CD4-positive, alpha-beta T cell treated with Interleukin-2 at 100 ng/mL for 4 hours (primary cell): Measurements from ENCODE around the gene ALAS1.

ENCODE experiments used
- DNase-seq: peaks from one replicate; pipeline ENCODE4 v3.0.0-alpha.2; 2020; ENCODE audit warnings: low spot score

ALAS1 gene

DNA sequence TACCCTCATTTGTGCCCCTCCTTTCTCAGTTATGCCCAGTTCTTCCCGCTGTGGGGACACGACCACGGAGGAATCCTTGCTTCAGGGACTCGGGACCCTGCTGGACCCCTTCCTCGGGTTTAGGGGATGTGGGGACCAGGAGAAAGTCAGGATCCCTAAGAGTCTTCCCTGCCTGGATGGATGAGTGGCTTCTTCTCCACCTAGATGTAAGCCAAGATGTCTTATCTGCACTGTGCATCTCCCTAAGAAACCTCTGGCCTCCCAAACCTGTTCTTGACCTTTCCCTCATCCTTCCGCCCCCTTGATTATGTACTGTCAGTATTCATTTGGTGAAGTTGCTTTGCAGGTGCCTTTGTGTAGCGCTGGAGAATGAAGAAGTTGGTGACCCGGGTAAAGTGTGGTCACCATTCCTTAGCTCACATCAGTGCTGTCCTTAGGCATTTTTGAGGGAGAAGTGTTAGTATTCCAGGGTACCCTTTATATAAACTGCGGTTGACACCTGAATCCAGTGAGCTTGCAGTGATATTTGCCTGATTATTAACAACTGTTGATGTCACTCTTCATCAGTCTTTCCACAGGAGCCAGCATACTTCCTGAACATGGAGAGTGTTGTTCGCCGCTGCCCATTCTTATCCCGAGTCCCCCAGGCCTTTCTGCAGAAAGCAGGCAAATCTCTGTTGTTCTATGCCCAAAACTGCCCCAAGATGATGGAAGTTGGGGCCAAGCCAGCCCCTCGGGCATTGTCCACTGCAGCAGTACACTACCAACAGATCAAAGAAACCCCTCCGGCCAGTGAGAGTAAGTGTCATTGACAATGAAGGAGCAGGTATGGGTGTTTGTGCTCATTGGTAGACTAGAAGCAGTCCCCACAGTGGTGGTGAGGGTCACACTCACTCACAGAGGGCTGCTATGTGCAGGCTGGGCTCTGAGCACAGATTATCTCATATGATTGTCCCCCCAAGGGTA lies 966 bp downstream of the ALAS1 start:
- no peak for DNase-seq

- no peak for DNase-seq
These were observed 3.2 kb downstream of the ALAS1 start for GRCh38 chr3:52200981-52201679.

GRCh38 chr3:52202384-52203077 lies 4.6 kb downstream of the ALAS1 start:
- no peak for DNase-seq

- no peak for DNase-seq
These were observed 5.7 kb downstream of the ALAS1 start for GRCh38 chr3:52203701-52204100.

DNA sequence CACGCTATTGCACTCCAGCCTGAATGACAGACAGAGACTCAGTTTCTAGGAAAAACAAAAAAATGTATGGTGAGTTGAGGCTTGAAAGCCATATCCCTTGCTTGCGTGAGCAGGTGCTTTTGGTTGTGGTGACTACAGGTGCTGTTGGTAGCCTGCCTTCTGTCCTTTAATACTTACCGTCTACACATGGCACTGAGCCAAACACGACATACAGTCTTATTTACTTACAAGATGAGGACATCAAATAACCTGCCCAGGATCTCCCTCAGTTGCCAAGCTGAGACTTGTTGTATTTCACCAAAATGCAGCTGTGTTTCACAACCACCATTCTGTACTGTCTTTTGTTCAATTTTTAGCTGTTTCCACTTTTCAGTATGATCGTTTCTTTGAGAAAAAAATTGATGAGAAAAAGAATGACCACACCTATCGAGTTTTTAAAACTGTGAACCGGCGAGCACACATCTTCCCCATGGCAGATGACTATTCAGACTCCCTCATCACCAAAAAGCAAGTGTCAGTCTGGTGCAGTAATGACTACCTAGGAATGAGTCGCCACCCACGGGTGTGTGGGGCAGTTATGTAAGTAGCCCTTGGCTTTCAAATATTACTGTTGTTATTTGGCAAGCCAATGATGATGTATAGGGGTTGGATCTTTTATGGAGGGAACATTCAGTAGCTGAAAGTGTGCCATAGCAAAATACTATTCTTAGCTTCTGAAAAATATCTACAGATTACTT lies 6.5 kb downstream of the ALAS1 start:
- DNase-seq, result no peak

DNA sequence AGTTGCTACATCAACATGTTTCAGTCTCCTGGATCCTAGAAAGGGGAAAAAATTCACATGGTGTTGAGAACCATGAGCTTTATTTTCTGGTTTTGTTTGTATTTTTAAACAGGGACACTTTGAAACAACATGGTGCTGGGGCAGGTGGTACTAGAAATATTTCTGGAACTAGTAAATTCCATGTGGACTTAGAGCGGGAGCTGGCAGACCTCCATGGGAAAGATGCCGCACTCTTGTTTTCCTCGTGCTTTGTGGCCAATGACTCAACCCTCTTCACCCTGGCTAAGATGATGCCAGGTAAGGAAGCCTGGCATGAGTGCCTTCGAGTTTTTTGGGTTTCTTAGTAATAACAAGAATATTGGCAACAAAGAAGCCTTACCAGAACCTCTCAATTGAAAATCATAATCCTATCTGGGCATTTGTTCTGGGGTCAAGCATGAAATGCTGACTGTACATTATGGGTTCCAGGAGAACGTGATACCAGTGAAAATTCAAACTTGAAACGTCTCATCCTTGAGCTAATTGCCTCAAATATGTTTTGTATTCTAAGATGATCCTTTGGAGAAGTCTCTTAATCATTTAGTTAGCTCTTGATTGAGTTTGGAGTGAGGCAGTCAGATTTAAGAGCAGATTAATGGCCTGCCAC lies 7.9 kb downstream of the ALAS1 start:
- DNase-seq, result no peak

DNA sequence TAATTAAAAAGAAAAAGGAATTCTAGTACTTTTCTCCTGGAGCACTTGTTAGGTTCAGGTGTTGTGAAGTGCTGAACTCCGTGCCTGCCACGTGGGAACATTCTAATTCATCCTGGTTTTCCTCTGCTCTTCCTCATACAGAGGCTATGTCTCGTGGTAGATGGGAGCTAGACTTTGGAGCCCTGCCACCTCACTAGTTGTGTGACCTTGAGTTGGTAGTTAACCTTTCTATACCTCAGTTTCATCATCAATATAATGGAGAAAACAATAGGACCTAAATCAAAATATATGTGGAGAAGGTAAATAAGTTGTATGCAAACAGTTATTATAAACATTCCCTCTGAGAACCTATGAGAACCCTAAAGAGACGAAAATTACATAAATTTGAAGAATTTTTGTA lies 10.6 kb downstream of the ALAS1 start:
- DNase-seq, result no peak

DNA sequence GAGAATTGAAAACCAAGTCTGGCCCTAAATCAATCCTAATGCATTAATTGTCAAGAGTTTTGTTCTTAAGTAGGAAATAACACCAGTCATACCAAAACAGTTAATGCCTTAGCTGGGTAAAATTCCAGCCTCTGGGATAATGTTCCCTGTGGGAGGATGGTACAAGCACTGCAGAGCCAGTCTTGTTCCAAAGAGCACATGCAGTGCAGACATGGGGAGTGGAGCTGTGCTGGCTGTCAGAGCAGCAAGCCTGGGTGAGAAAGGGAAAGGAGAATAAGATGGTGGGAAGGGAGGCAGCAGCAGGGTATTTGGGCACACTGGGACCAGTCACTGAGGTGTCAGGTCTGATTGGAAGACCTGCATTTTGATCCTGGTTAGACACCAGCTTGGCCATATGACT lies 12.1 kb downstream of the ALAS1 start:
- no peak for DNase-seq

GRCh38 chr3:52210550-52211046 lies 12.6 kb downstream of the ALAS1 start:
- no peak for DNase-seq

GRCh38 chr3:52211268-52211891 lies 13.4 kb downstream of the ALAS1 start:
- DNase-seq, result no peak

DNA sequence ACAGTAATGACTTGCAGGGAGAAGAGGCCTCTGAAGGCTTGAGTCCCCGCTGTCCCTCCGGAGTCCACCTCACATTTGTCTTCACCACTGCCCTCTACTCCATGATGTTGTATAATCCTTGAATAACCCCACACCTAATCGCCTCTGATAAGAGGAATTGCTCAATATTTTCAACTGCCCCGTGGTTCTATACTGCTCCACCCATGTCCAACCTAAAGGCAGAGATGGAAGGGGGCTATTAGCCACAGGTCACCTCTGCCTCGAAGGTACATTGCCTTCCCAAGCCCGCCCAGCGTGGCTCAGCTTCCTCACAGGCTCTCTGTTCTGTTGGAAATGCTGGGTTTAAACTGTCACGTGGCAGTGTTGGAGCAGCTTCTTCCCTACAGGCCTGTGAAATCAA lies 15.0 kb downstream of the ALAS1 start:
- no peak for DNase-seq

- DNase-seq, result no peak
These were observed 15.9 kb downstream of the ALAS1 start for GRCh38 chr3:52213901-52214300.

GRCh38 chr3:52215351-52215750 lies 17.4 kb downstream of the ALAS1 start:
- DNase-seq, result no peak

DNA sequence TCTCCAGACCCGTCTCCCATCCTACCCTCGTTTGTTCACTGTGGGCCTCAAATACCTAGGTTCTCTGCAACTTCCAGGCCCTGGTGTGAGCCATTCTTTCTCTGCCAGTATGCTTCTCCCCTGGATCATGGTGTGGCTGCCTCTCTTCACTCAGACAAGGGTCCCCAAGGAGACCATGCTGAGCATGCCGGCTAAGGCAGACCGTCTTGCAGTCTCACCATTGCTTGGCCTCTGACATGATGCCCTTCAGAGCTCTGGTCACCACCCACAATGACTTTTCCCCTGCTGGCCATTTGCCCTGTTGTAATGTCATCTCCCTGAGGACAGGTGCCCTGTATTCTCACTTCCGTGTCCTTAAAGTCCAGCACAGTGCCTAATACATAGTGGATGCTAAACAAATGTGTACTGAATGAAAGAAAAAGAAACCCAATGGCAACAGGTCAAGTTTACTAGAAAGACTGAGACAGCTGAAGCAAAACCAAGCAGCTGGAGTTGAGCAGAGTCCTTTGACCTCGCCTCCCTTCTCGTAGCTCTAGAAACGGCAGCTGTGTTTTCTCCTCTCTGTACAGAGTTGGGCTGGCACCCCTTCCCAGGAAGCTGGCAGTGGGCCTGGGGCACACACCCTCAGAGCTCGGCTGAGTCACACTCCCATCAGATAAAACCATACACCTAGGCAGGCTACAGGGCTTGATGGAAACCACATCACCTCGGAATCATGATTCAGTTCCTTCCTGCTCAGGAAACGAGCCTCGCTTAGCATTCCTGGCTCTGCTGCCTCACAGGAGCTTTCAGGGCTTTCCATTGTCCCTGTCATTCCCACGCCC lies 18.8 kb downstream of the ALAS1 start:
- peak; percentile 85 for DNase-seq

DNA sequence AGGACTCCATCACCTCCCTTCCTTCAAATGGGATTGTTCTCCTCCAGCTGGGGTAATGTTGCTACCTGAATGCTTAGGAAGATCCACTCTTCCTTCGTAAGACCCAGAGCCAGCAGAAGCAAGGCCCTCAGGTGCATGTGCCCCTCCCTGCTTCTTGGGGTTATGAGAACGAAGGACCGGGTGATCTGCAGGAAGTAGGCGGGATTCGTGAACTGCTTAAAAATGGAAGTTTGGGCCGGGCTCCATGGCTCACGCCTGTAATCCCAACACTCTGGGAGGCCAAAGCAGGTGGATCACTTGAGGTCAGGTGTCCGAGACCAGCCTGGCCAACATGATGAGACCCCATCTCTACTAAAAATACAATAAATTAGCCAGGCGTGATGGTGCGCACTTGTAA lies 19.4 kb downstream of the ALAS1 start:
- no peak for DNase-seq

- DNase-seq, result no peak
These were observed 20.1 kb downstream of the ALAS1 start for GRCh38 chr3:52218026-52218425.

- no peak for DNase-seq
These were observed 20.5 kb downstream of the ALAS1 start for GRCh38 chr3:52218454-52218853.

DNA sequence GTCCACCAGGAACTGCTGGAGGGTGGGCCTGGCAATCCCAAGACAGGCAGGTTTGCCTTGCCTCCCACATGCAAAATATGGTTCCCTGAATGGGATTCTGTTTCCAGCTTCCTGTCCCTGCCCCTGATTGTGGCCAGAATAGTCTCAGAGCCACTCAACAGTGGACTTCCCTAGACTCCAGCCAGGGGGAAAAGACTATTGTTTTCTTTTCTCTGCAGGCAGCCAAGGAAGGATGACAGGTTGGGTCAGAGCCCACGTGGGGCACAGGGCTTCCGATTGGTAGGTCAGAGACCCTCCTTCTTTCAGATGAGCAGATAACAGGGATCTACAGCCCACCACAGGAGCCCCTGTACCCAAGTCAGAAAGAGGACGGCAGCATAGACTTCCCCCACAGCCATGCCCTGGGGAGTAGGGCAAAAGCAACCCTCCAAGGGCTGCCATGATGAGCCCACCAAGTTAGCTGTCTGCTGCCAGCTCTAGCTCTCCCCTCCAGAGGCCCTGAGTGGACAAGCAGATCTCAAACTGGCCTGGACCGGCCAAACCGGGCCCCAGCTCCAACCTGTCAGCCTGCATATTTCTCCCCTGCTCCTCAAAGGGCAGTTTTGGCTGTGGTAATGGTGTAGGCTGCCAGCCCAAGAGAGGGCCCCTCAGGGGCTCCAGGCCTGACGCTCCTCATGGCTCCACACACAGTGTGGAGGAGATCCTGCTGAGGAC lies 21.1 kb downstream of the ALAS1 start:
- no peak for DNase-seq

GRCh38 chr3:52220380-52221026 lies 22.5 kb downstream of the ALAS1 start:
- peak; percentile 88 for DNase-seq
